Dedifferentiated amniotic fluid mesenchymal stem cell (primary cell): ENCODE data around the gene CFAP74.

Experiments
- DNase-seq: peaks from one replicate; pipeline ENCODE4 v3.0.0-alpha.2; 2016; ENCODE audit errors: extremely low spot score

The CFAP74 gene

GRCh38 chr1:1879942-1880341 is 123.6 kb downstream of the CFAP74 start:
- DNase-seq, result no peak

GRCh38 chr1:1877865-1878436 is 125.6 kb downstream of the CFAP74 start:
- no peak for DNase-seq

DNA sequence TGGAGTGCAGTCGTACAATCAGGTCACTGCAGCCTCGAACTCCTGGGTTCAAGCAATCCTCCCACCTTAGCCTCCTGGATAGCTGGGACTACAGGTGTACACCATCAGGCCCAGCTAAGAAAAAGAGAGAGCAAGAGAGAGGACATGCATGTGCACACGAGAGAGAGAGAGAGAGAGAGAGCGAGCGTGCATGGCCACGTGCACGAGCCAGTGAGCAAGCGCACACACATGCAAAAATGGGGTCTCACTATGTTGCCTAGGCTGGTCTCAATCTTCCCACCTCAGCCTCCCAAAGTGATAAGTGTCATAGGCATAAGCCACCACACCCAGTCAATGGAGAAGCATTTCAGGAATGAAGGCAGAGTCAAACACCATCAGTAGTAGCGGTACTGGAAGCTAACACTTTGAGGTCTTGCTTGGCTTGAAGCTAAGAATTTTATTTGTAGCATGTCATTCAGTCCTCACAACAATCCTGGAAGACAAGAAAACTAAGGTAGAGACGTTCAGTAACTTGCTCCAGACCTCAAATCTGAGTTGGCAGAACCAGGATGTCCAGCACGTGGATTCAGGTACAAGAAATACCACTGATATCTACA is 127.2 kb downstream of the CFAP74 start:
- no peak for DNase-seq

GRCh38 chr1:1875932-1876331 is 127.7 kb downstream of the CFAP74 start:
- no peak for DNase-seq

DNA sequence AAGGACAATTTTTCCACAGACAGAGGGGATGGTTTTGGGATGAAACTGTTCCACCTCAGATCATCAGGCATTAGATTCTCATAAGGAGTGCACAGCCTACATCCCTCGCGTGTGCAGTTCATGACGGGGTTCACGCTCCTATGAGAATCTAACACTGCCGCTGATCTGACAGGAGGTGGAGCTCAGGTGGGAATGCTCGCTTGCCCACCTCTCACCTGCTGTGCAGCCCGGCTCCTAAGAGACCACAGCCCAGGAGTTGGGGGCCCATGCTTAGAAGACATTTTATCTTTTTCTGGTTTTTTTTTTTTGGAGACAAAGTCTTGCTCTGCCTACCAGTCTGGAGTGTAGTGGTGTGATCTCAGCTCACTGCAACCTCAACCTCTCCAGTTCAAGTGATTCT is 128.7 kb downstream of the CFAP74 start:
- DNase-seq, result no peak

DNA sequence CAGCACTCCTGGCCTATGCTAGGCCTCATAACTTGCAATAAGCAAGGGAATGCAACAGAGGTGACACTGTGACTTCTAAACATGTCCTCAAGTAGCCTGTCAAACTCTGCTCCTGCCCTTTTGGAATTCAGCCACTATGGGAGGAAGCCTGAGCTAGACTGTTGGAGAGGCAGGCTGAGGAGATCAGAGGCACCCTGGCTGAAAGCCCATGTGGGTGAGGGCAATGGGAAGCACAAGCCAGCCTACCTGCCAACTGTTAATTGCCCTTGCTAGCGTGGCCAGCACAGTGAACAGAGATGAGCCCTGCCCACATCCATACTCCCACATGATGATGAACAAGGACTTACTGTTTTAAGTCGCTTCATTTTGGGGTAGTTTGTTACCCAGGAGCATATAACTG is 130.4 kb downstream of the CFAP74 start:
- DNase-seq, result no peak

DNA sequence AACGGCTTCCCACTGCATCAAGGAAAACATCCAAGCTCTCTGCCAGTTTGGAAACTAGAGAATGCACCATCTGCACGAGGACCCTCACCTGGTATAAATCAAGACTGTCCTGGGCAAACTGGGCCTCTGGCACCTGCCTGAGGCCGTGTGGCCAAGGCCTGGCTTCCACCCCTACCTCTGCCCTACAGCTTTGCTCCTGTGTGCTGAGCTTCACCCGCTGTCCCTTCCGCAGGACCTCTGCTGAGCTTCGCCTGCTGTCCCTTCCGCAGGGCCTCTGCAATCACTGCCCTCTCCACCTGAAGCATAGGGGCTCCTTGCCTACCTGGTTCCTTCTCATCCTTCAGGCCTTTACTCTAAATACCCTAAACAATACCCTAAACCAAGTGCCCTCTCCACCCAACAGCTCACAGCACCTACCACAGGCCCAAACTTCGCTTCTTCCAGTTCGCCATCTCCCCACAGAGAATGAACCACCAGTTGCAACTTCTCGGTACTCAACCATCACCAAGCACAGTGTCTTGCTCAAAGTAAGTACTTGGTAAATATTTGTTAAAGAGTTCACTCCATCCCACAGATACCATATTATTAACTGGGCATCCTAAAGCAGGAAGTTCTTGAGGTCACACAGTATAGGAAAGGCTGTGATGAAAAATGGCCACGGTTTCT is 131.1 kb downstream of the CFAP74 start:
- no peak for DNase-seq
